ENCODE results near the gene FAM227A.

DNA sequence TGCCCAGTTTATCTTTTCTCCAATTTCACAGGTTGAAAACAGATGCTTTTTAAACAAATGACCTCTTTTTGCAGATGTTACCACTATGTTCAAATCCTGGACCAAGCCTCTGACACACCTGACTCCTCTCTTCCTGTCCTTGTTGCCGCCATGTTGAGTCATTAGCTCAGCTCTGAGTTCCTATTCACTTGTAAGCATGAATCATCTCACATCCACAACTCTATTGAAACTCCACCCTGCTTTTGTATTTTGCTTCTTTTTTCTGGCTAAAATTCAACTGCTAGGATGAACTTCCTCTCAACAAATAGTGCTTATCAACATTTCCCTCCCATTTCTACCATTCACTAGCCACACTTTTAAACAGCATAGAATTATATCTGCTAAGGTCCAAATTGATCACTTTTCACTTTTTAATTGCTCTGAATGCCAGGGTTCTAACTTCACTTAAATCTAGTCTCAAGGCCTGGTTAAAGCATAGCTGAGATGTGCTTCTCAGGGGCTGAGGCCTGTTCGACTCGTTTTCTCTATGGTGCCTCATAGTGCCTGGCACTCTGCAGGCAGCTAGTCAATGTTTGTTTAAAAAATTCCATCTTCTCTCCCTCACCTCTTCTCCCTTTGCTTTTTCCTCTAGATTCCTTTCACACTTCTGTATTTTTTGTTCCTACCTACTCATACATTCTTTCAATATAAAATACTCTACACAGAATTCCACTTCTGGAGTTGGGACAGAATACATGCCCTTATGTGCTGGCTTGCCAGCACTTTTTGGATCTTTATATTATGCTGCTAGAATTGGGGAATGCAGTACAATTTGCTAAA is 40.6 kb upstream of the FAM227A start:
- TF ChIP-seq, protein P1, sequence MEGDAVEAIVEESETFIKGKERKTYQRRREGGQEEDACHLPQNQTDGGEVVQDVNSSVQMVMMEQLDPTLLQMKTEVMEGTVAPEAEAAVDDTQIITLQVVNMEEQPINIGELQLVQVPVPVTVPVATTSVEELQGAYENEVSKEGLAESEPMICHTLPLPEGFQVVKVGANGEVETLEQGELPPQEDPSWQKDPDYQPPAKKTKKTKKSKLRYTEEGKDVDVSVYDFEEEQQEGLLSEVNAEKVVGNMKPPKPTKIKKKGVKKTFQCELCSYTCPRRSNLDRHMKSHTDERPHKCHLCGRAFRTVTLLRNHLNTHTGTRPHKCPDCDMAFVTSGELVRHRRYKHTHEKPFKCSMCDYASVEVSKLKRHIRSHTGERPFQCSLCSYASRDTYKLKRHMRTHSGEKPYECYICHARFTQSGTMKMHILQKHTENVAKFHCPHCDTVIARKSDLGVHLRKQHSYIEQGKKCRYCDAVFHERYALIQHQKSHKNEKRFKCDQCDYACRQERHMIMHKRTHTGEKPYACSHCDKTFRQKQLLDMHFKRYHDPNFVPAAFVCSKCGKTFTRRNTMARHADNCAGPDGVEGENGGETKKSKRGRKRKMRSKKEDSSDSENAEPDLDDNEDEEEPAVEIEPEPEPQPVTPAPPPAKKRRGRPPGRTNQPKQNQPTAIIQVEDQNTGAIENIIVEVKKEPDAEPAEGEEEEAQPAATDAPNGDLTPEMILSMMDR (conservative IDR thresholded peaks at IDR 0.05): no peak
- TF ChIP-seq ZFX (IDR thresholded peaks at IDR 0.05): no peak

Data from C4-2B (cell line).